SH-SY5Y (cell line): ENCODE results near the gene UBAC2.

Experiments used
- GATA2 ChIP-seq: IDR thresholded peaks from 2 replicates; pipeline ENCODE4 v1.6.1; 2011; ENCODE audit warnings: mild to moderate bottlenecking, low read depth, low read length
- GATA3 ChIP-seq: IDR thresholded peaks from 2 replicates; pipeline ENCODE4 v1.6.1; 2011; ENCODE audit warnings: low read depth, mild to moderate bottlenecking, low read length, moderate library complexity

- no peak for TF ChIP-seq GATA2
- TF ChIP-seq GATA3 = no peak
Observed at GRCh38 chr13:99316657-99317256, 116.1 kb downstream of the UBAC2 start.
